Loucy (cell line): ENCODE measurements around the gene LYZL4.

ENCODE experiments used
- H2AFZ ChIP-seq: fragments of 200-600 bp; sonication (generic); 2 replicates; pipeline ENCODE4 v1.6.0; 2016; ENCODE audit warnings: antibody characterized with exemption, mild to moderate bottlenecking, low read length, moderate library complexity
- H3F3A ChIP-seq: fragments of 200-600 bp; 2 replicates; pipeline ENCODE4 v1.6.0; 2016; ENCODE audit warnings: antibody characterized with exemption, low read depth, mild to moderate bottlenecking
- H3K27me3 ChIP-seq: fragments of 200-600 bp; sonication (generic); 2 replicates; pipeline ENCODE4 v1.6.1; 2014; ENCODE audit warnings: low read length, mild to moderate bottlenecking; ENCODE audit not compliant: insufficient read depth, poor library complexity, severe bottlenecking
- H3K36me3 ChIP-seq: fragments of 200-600 bp; sonication (generic); 2 replicates; pipeline ENCODE4 v1.6.1; 2016; ENCODE audit warnings: low read length; ENCODE audit not compliant: insufficient read depth
- H3K4me1 ChIP-seq: fragments of 200-600 bp; sonication (generic); 2 replicates; pipeline ENCODE4 v1.5.1; 2014; ENCODE audit warnings: low read length, mild to moderate bottlenecking; ENCODE audit not compliant: insufficient read depth, poor library complexity, severe bottlenecking
- H3K4me2 ChIP-seq: fragments of 200-600 bp; sonication (generic); 2 replicates; pipeline ENCODE4 v1.6.0; 2014; ENCODE audit warnings: antibody characterized with exemption, low read length, low read depth, mild to moderate bottlenecking; ENCODE audit not compliant: poor library complexity, severe bottlenecking
- H3K4me3 ChIP-seq: fragments of 200-600 bp; sonication (generic); 2 replicates; pipeline ENCODE4 v1.5.1; 2014; ENCODE audit warnings: low read length, mild to moderate bottlenecking, mixed read lengths; ENCODE audit not compliant: poor library complexity, severe bottlenecking
- H3K79me2 ChIP-seq: fragments of 200-600 bp; sonication (generic); 2 replicates; pipeline ENCODE4 v1.6.1; 2014; ENCODE audit warnings: low read length; ENCODE audit not compliant: insufficient read depth
- H3K9ac ChIP-seq: fragments of 200-600 bp; sonication (generic); 2 replicates; pipeline ENCODE4 v1.6.0; 2014; ENCODE audit warnings: mild to moderate bottlenecking, low read depth, low read length, moderate library complexity; ENCODE audit not compliant: poor library complexity, severe bottlenecking
- H3K9me2 ChIP-seq: fragments of 200-600 bp; sonication (generic); replicated peaks from 2 replicates; pipeline ENCODE4 v1.6.1; 2016; ENCODE audit warnings: low read depth, low read length, mixed read lengths
- H3K9me3 ChIP-seq: fragments of 200-600 bp; sonication (generic); 2 replicates; pipeline ENCODE4 v1.6.1; 2014; ENCODE audit warnings: mild to moderate bottlenecking, antibody characterized with exemption, low read length, low read depth; ENCODE audit not compliant: insufficient read depth
- H4K20me1 ChIP-seq: fragments of 200-600 bp; sonication (generic); 2 replicates; pipeline ENCODE4 v1.6.0; 2014; ENCODE audit warnings: antibody characterized with exemption, low read length, mild to moderate bottlenecking; ENCODE audit not compliant: insufficient read depth, poor library complexity, severe bottlenecking
- EZH2phosphoT487 ChIP-seq: fragments of 200-600 bp; IDR thresholded peaks from 2 replicates; pipeline ENCODE4 v1.6.1; 2018; ENCODE audit warnings: antibody characterized with exemption, mild to moderate bottlenecking, moderate library complexity, borderline replicate concordance
- TF ChIP-seq, protein P1 (sequence below): fragments of 200-600 bp; sonication (generic); conservative IDR thresholded peaks from 2 replicates; pipeline ENCODE4 v1.5.1; 2014; ENCODE audit warnings: mild to moderate bottlenecking, antibody characterized with exemption, low read length

LYZL4 gene

DNA sequence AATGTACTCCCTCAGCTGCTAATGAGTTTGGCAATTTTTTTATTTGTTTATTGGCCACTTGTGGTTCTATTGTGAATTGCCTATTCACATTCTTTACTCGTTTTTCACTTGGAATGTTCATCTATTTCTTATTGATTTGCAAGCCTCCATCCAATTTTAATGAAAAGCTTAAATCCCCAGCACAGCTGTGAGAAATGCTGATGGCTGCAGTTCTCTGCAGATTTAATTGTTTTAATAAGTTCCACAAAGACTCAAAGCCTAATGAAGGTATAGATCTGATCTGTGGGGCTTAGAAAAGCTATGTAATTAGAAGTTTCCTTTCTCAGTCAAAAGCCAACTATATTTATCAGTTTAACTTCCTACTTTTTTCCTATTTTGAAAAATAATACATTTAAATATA lies 41.5 kb downstream of the LYZL4 start:
- H3K4me3 ChIP-seq: no peak overlapping the region
- H3K9ac ChIP-seq: no peak overlapping the region
- no peaks in the 10 kb centered on the region for H3K9me3 ChIP-seq
- no peaks in the 10 kb centered on the region for H3K4me1 ChIP-seq
- no peaks in the 10 kb centered on the region for H3K27me3 ChIP-seq
- no peak overlapping the region for H2AFZ ChIP-seq
- H3K4me2 ChIP-seq: no peak overlapping the region
- H3K79me2 ChIP-seq: no peaks in the 10 kb centered on the region
- H3F3A ChIP-seq: no peaks in the 10 kb centered on the region
- H3K36me3 ChIP-seq: no peaks in the 10 kb centered on the region
- no peaks in the 10 kb centered on the region for H3K9me2 ChIP-seq
- no peaks in the 10 kb centered on the region for H4K20me1 ChIP-seq
- TF ChIP-seq, protein P1, sequence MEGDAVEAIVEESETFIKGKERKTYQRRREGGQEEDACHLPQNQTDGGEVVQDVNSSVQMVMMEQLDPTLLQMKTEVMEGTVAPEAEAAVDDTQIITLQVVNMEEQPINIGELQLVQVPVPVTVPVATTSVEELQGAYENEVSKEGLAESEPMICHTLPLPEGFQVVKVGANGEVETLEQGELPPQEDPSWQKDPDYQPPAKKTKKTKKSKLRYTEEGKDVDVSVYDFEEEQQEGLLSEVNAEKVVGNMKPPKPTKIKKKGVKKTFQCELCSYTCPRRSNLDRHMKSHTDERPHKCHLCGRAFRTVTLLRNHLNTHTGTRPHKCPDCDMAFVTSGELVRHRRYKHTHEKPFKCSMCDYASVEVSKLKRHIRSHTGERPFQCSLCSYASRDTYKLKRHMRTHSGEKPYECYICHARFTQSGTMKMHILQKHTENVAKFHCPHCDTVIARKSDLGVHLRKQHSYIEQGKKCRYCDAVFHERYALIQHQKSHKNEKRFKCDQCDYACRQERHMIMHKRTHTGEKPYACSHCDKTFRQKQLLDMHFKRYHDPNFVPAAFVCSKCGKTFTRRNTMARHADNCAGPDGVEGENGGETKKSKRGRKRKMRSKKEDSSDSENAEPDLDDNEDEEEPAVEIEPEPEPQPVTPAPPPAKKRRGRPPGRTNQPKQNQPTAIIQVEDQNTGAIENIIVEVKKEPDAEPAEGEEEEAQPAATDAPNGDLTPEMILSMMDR: no peak
- TF ChIP-seq EZH2phosphoT487: no peak

DNA sequence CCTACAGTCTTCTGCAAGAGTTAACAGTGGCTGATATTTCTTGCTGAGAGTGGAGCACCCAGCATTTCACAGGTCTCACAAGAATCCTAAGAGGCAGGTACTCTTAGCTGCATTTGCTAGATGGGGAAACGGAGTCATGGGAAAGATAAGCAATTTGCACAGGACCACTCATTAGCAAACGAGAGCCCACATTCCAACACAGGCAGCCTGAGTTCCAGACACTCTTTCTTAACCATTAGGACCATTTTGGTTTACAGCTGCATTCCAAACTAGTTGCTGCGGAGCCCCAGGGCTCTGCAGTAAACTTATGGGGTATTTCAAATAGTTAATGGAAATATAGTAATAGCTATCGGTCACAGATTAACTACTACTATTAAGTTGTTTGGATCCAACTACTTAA lies 42.5 kb downstream of the LYZL4 start:
- H3K9ac ChIP-seq: no peak overlapping the region

DNA sequence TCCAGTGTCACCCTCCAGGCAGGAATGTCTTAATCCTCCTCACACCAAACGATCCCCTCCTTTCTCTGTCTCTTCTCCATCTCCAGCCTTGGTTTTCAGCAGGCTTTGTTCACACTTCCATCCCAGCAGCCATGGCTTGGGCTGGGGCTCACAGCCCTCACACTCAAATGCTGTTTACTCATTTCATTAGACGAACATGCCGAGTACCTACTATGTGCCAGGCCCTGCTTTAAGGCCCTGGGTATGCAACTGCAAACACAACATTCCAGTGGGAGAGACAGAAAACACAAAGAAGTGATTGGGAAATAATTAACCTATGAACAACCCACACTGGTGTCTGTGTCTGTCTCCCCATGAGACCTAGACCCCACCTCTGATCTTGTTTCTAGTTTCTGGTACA lies 43.9 kb downstream of the LYZL4 start:
- Histone ChIP-seq H3K9ac (no peak overlapping the region), H4K20me1 (no peaks in the 10 kb centered on the region), H3K27me3 (no peaks in the 10 kb centered on the region), H3K4me2 (no peak overlapping the region), H3K4me1 (no peaks in the 10 kb centered on the region), H2AFZ (no peak overlapping the region), H3F3A (no peaks in the 10 kb centered on the region), H3K9me2 (no peaks in the 10 kb centered on the region), H3K4me3 (no peak overlapping the region), H3K79me2 (no peaks in the 10 kb centered on the region), H3K9me3 (no peaks in the 10 kb centered on the region), H3K36me3 (no peaks in the 10 kb centered on the region)
- TF ChIP-seq, protein P1: no peak
- no peak for TF ChIP-seq EZH2phosphoT487

More for the DNA sequence above, 42.5 kb downstream of the LYZL4 start:
- H3K4me2 ChIP-seq: no peak overlapping the region
- H3K36me3 ChIP-seq: no peaks in the 10 kb centered on the region
- no peak overlapping the region for H2AFZ ChIP-seq
- H3K4me1 ChIP-seq: no peaks in the 10 kb centered on the region
- no peaks in the 10 kb centered on the region for H3K9me3 ChIP-seq
- H3K9me2 ChIP-seq: no peaks in the 10 kb centered on the region
- H3K79me2 ChIP-seq: no peaks in the 10 kb centered on the region
- TF ChIP-seq EZH2phosphoT487: no peak
- TF ChIP-seq, protein P1: no peak
- H3K27me3 ChIP-seq: no peaks in the 10 kb centered on the region
- no peaks in the 10 kb centered on the region for H3F3A ChIP-seq
- H4K20me1 ChIP-seq: no peaks in the 10 kb centered on the region
- H3K4me3 ChIP-seq: no peak overlapping the region
